VCaP (cell line): Measurements from ENCODE around the gene NANOS1.

Experiments
- H3K27ac ChIP-seq: fragments of 450-650 bp; 2 replicates; pipeline ENCODE4 v1.5.1; 2017
- TF ChIP-seq, protein P1 (sequence below): fragments of 450-650 bp; conservative IDR thresholded peaks from 2 replicates; pipeline ENCODE4 v1.5.1; 2017; ENCODE audit warnings: mild to moderate bottlenecking, moderate library complexity

Gene NANOS1

DNA sequence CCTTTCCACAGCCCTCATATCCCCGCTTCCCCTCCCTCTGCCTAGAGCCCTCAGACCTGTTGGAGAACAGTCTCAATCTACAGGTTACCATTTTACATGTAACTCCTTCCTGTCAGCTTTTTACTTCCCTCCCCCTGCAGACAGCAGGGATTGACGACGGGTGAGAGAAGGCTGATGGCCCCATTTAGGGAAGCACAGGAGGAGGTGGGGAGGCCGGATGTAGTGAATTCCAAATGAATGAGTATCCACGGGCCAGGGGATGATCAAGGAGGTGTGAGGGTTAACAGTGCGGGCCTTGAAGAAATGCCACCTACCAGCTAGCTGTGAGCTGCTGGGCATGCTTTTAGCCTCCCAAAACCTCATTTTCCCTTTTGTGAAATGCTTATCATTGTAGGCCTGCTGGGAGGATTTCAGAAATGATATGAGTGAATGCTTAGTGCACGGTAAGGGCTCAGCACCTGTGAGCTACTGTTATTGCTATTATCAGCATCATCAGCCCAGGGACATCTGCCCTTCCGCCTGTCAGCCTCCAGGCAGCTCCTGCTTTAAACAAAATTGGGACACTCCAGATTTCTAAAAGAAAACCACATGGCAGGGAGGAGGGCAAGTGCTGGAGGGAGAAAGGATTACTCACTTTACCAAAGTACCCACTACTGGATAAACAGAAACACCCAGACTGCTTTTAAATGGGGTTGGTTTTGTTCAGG, 6.5 kb upstream of the NANOS1 start:
- H3K27ac ChIP-seq = no peak overlapping the region
- TF ChIP-seq, protein P1, sequence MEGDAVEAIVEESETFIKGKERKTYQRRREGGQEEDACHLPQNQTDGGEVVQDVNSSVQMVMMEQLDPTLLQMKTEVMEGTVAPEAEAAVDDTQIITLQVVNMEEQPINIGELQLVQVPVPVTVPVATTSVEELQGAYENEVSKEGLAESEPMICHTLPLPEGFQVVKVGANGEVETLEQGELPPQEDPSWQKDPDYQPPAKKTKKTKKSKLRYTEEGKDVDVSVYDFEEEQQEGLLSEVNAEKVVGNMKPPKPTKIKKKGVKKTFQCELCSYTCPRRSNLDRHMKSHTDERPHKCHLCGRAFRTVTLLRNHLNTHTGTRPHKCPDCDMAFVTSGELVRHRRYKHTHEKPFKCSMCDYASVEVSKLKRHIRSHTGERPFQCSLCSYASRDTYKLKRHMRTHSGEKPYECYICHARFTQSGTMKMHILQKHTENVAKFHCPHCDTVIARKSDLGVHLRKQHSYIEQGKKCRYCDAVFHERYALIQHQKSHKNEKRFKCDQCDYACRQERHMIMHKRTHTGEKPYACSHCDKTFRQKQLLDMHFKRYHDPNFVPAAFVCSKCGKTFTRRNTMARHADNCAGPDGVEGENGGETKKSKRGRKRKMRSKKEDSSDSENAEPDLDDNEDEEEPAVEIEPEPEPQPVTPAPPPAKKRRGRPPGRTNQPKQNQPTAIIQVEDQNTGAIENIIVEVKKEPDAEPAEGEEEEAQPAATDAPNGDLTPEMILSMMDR = no peak

DNA sequence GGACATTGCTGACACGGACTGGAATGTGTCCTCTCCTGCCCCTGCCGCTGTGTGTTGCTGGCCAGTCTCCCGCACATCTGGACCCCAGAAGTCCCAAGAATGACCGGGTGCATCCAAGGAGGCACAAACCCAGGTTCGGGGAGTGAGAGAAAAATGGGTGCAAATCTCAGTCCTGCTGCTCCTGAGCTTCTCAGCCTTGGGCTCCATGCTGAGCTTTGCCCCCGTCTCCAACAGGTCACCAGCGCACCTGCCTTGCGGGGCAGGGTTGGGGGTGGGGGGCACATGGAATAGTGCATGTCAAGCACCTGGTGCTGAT, 6.0 kb upstream of the NANOS1 start:
- TF ChIP-seq, protein P1 = no peak

DNA sequence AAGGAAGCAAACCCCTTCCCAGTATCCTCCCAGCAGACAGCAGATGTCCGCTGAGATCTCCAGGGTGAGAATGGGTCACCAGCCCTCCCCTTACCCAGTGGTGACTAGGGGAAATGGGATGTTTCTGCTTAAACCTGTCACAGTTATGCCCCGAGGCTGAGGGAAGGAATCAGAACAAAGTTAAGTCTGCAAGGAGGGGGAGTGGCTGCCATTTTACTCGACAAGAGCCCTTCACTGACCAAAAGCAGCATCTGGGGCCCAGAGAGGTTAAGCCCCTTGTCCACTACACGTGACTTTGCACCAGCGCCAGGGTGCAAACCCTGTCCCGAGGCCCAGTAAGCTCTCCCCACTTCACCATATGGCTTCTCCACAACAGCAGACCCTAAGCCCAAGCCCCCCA, 4.6 kb upstream of the NANOS1 start:
- TF ChIP-seq, protein P1 = no peak
- peak overlapping the region; percentile 25 for H3K27ac ChIP-seq

More for the DNA sequence above, 6.0 kb upstream of the NANOS1 start:
- H3K27ac ChIP-seq = no peak overlapping the region

DNA sequence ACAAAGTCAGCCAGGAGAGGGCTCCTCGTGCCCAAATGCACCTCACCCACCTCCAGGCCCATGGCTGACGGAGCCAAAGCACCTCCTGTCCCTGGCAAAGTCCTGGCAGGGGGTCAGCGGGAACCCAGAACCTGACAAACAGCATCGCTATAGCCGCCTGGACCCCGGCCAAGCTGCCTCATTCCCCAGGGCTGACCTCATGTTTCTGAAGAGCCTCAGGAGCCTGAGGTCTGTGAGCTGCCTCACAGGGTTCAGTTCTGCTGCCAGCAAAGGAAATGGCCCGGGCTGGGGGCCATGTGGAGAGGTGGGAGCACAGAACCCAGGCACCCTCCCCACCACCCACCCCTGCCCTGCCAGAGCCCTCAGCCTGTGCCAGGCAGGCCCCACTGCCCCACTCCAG, 4.2 kb upstream of the NANOS1 start:
- TF ChIP-seq, protein P1 = no peak
- H3K27ac ChIP-seq = peak overlapping the region; percentile 25

DNA sequence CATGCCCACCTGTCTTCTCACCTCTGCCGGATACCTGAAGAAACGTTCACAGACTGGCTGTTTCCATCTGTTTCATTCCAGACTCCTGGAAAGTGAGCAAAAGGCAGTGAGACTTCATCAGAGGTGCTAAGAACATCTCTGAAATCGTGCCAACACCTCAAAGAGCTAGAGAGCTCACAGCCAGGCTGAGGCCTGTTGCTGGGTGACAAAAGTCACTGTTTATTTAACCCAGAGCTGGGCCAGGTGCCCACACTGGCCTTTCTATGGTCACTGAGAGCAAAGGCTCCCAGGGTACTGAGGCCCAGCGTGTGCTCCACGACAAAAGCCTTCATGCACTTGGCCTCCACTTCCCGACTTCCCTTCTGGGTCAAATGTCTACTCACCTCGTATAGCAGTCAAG, 3.7 kb upstream of the NANOS1 start:
- H3K27ac ChIP-seq = peak overlapping the region; percentile 25
- TF ChIP-seq, protein P1 = no peak

DNA sequence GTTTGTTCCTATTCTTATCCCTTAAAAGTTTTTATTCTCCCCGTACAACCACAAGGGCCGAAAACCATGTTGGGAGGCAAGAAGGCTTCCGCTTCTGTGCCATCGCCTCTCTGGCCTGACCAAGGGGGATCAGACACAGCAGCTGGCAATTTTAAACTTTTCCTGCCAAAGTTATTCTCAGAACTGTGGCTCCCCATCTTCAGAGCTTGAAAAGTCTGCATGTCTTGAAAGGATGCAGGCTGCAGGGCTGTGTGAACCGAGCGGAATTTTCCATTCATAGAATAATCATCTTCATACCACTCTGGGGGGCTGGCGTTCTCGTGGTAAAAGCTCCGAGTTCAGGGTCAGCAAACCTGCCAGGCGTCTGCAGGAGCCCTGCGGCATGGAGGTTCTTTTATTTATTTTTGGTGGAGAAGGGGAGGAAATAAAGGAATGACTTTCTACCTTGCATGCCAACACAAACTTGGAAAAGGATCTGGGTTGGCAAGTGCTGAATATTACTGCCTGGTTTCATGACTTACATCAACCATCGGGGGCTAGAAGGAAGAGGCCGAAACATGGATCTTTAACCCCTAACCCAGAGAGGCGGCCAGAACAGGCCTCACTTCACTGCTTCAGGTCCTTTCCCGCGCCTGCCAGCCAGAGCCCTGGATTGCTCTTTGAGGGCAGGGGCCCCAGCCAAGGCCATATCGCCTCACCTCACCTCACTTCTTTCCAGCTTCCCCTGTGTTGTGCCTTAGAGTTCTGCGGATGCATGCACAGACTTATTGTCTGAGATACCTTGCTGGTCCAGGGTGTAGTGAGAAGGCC, 3.0 kb upstream of the NANOS1 start:
- TF ChIP-seq, protein P1 = no peak

DNA sequence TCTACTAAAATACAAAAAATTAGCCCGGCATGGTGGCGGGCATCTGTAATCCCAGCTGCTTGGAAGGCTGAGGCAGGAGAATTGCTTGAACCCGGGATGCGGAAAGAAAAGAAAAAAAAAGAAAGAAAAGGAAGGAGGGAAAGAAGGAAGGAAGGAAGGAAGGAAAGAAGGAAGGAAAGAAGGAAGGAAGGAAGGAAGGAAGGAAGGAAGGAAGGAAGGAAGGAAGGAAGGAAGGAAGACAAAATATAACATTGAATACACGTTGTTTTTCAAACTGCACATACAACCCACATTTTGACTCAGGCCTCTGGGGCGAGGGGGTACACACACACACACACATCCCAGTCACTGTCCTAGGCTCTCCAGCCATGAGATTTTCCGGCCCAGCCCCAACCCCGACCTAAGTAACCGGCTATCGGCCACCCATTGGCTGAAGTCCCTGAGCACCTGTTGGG, 1.0 kb upstream of the NANOS1 start:
- H3K27ac ChIP-seq = peak overlapping the region; percentile 59

More for the DNA sequence above, 3.0 kb upstream of the NANOS1 start:
- H3K27ac ChIP-seq = peak overlapping the region; percentile 25
